NT2/D1 (cell line): ENCODE results near the gene RAI1.
"Not testable (repeated sequence)": the region's sequence is repeated elsewhere in the genome, so short reads cannot be mapped to it uniquely, and the experiment has no call there.

Experiments used
- DNase-seq: peaks from one replicate; pipeline ENCODE4 v3.0.0-alpha.2; 2011; ENCODE audit warnings: low read depth, low spot score
- H3K27me3 ChIP-seq: 2 replicates; pipeline ENCODE4 v1.6.0; 2011; ENCODE audit warnings: mild to moderate bottlenecking; ENCODE audit not compliant: insufficient read length, insufficient read depth
- H3K36me3 ChIP-seq: 2 replicates; pipeline ENCODE4 v1.6.1; 2011; ENCODE audit warnings: mild to moderate bottlenecking, low read length, mixed read lengths; ENCODE audit not compliant: insufficient read depth, insufficient read length
- H3K4me1 ChIP-seq: 2 replicates; pipeline ENCODE4 v1.5.1; 2011; ENCODE audit not compliant: insufficient read depth, insufficient read length
- H3K4me3 ChIP-seq: 2 replicates; pipeline ENCODE4 v1.5.1; 2011; ENCODE audit warnings: low read depth; ENCODE audit not compliant: insufficient read length
- H3K9ac ChIP-seq: 2 replicates; pipeline ENCODE4 v1.6.0; 2011; ENCODE audit warnings: low read depth; ENCODE audit not compliant: insufficient read length
- H3K9me3 ChIP-seq: 2 replicates; pipeline ENCODE4 v1.5.1; 2011; ENCODE audit warnings: mild to moderate bottlenecking, low read length; ENCODE audit not compliant: insufficient read depth
- SUZ12 ChIP-seq: IDR thresholded peaks from 2 replicates; pipeline ENCODE4 v1.6.1; 2011; ENCODE audit not compliant: insufficient read length, insufficient read depth; ENCODE audit errors: extremely low read depth
- YY1 ChIP-seq: IDR thresholded peaks from 2 replicates; pipeline ENCODE4 v1.6.1; 2011; ENCODE audit not compliant: insufficient read length, insufficient read depth
- ZNF274 ChIP-seq: IDR thresholded peaks from 2 replicates; pipeline ENCODE4 v1.6.1; 2011; ENCODE audit warnings: mild to moderate bottlenecking, low read depth, low read length

RAI1 gene

DNA sequence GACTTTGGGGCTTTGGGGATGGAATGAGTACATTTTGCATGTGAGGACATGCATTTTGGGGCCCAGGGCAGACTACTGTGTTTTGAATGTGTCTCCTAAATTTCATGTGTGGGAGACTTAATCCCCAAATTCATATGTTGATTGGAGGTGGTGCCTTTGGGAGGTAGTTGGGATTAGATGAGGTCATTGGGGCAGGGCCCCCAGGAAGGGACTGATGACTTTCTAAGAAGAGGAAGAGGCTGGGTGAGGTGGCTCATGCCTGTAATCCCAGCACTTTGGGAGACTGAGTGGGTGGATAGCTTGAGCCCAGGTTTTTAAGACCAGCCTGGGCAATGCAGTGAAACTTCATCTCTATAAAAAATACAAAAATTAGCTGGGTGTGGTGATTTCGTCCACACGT lies 42.8 kb upstream of the RAI1 start:
- Histone ChIP-seq H3K9me3 (no peaks in the 10 kb centered on the region), H3K27me3 (no peaks in the 10 kb centered on the region), H3K4me3 (no peak overlapping the region), H3K36me3 (no peaks in the 10 kb centered on the region), H3K9ac (no peak overlapping the region), H3K4me1 (peaks cover 6% of the 10 kb centered on the region)
- TF ChIP-seq SUZ12: no peak
- TF ChIP-seq ZNF274: no peak
- no peak for TF ChIP-seq YY1
- DNase-seq: no peak

DNA sequence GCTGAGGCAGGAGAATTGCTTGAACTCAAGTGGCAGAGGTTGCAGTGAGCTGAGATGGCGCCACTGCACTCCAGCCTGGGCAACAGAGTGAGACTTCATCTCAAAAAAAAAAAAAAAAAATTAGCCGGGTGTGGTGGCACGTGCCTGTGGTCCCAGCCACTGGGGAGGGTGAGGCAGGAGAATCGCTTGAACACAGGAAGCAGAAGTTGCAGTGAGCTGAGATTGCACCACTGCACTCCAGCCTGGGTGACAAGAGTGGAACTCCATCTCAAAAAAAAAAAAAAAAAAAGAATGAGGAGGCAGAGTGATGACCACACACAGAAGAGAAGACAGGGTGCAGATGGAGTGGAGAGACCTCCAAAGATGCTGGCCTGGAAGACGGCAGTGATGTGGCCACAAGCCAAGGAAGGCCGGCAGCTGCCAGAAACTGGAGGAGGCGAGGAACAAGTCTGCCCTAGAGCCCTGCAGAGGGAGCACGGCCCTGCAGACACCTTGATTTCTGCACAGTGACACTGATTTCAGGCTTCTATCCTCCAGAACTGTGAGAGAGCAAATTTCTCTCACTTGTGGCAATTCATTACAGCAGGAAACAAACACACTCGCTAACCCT lies 41.5 kb upstream of the RAI1 start:
- not testable (repeated sequence) for H3K4me3 ChIP-seq, DNase-seq, H3K4me1 ChIP-seq, H3K9me3 ChIP-seq, H3K27me3 ChIP-seq, H3K36me3 ChIP-seq, H3K9ac ChIP-seq

DNA sequence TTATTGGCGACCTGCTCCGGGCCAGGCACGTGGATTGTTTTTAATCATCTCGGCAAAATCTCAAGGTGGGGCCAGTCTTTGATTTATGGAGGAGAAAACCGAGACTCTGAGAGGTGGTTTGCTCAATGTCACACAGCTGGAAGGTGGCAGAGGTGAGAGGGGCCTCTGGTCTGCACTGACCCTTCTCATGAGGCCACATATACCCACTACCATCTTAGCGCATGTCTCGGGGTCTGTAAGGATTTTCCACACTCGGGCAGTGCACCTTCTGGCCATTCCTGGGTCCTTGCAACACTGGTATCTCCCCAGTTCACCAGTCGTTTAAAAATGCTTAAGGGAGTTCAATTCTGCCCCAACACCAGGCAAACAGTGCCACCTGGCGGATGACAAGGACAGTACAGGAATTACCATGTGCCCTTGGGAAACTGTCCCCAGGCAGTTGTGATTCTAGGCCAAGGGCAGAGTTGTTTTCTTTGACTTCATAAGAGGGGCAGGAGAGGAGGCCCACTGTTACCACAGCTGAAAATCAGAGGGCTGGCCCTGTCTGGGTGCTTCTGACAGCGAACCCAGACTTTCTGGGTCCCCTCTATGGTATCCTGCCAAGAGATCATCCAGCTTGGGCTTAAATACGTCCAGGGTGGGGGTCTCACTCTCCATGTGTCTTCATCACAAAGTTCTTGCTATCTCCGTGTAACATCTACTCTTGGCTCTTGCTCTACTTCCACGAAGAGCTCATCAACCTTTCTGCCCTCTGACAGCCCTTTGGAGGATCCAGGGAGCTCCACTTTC lies 39.4 kb upstream of the RAI1 start:
- Histone ChIP-seq H3K9me3 (peaks cover 9% of the 10 kb centered on the region; the same call in 1 of the 2 replicates), H3K4me3 (no peak overlapping the region), H3K9ac (no peak overlapping the region), H3K27me3 (no peaks in the 10 kb centered on the region), H3K36me3 (no peaks in the 10 kb centered on the region), H3K4me1 (peaks cover 6% of the 10 kb centered on the region)
- TF ChIP-seq YY1 (no peak), SUZ12 (no peak), ZNF274 (no peak)
- peak; percentile 65 for DNase-seq

DNA sequence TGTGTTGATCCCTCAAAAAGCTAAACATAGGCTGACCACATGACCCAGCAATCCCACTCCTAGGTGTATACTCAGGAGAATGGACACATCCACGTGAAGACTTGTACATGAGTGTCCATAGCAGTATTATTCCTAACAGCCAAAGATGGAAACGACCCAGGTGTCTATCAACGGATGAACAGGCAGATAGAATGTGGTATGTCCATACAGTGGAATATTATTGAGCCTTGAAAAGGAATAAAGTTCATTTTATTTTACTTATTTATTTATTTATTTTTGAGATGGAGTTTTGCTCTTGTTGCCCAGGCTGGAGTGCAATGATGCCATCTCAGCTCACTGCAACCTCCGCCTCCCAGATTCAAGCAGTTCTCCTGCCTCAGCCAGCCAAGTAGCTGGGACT lies 36.1 kb upstream of the RAI1 start:
- not testable (repeated sequence) for H3K9me3 ChIP-seq, H3K4me3 ChIP-seq, H3K9ac ChIP-seq, H3K4me1 ChIP-seq, DNase-seq, H3K36me3 ChIP-seq, H3K27me3 ChIP-seq

DNA sequence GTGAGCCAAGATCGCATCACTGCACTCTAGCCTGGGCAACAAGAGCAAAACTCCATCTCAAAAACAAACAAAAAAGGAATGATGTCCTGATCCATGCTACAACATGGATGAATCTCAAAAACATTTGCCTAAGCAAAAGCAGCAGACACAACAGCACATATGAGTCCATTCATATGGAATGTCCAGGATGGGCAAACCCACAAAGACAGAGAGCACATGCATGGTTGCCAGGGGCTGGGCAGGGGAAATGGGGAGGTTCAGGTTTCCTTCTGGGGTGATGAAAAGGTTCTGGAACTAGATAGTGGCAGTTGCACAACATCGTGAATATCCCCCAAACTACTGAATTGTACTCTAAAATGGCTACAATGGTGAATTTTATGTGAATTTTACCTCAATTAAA lies 35.3 kb upstream of the RAI1 start:
- Histone ChIP-seq H3K36me3 (no peaks in the 10 kb centered on the region), H3K27me3 (no peaks in the 10 kb centered on the region), H3K4me1 (no peaks in the 10 kb centered on the region), H3K9ac (no peak overlapping the region), H3K9me3 (peaks cover 9% of the 10 kb centered on the region; the same call in 1 of the 2 replicates), H3K4me3 (no peak overlapping the region)
- no peak for DNase-seq
- no peak for TF ChIP-seq SUZ12
- TF ChIP-seq ZNF274: no peak
- no peak for TF ChIP-seq YY1

DNA sequence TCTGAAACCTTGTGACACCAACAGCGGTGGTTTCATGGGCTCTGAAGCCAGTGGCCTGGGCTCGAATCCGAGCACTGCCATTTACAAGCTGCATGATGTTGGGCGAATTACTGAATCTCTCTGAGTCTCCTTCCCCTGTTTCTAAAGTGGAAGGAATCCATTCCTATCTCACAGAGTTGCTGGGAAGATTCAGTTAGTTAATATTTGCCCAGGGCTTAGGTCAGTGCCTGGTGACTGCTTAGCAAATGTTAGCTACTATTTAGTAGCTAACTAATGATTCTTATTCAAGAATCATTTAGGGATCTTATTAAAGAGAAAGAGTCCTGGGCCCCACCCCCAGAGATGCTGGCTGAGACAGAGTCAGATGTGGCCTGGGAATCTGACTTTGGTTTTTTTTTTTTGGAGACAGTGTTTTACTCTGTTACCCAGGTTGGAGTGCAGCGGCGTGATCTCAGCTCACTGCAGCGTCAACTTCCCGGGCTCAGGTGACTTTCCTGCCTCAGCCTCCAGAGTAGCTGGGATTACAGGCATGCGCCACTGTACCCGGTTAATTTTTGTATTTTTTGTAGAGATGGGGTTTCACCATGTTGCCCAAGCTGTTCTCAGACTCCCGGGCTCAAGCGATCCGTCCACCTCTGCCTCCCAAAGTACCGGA lies 33.6 kb upstream of the RAI1 start:
- no peak overlapping the region for H3K9ac ChIP-seq
- no peaks in the 10 kb centered on the region for H3K4me1 ChIP-seq
- H3K27me3 ChIP-seq: no peaks in the 10 kb centered on the region
- no peak overlapping the region for H3K4me3 ChIP-seq
- peaks cover 9% of the 10 kb centered on the region; the same call in 1 of the 2 replicates for H3K9me3 ChIP-seq
- no peak for TF ChIP-seq SUZ12
- no peak for TF ChIP-seq ZNF274
- TF ChIP-seq YY1: no peak
- H3K36me3 ChIP-seq: no peaks in the 10 kb centered on the region
- no peak for DNase-seq

DNA sequence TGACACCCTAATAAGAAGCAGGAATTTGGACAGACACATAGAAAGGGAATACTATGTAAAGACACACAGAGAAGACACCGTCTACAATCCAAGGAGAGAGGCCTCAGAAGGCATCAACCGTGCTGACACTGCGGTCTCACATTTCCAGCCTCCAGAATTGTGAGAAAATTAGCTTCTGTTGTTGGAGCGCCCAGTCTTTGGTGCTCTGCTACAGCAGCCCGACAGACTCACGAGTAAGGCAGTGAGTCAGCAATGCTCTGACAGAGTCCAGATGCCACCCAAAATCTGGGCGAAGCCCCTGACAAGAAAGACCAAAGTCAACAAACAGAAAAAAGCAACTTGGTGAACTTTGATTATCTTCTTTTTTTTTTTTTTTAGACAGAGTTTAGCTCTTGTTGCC lies 32.5 kb upstream of the RAI1 start:
- no peak overlapping the region for H3K9ac ChIP-seq
- H3K9me3 ChIP-seq: peaks cover 9% of the 10 kb centered on the region; the same call in 1 of the 2 replicates
- TF ChIP-seq YY1 (no peak), SUZ12 (no peak), ZNF274 (no peak)
- no peaks in the 10 kb centered on the region for H3K4me1 ChIP-seq
- H3K36me3 ChIP-seq: no peaks in the 10 kb centered on the region
- no peak for DNase-seq
- H3K27me3 ChIP-seq: no peaks in the 10 kb centered on the region
- H3K4me3 ChIP-seq: no peak overlapping the region
